Lower leg skin (tissue), 3 donors: ENCODE results near the gene GLS.

Experiments
- CTCF ChIP-seq, 3 donors: fragments of 450-650 bp; IDR thresholded peaks; one replicate each; pipeline ENCODE4 v1.5.1; 2016; ENCODE audit warnings: antibody characterized with exemption in 3 of 3, mild to moderate bottlenecking in 3 of 3, moderate library complexity in 2 of 3
- POLR2A ChIP-seq, 2 donors: fragments of 450-650 bp; IDR thresholded peaks; one replicate each; pipeline ENCODE4 v1.6.1; 2016 to 2017; ENCODE audit warnings: antibody characterized with exemption in 2 of 2, mild to moderate bottlenecking in 1 of 2, moderate library complexity in 1 of 2

- TF ChIP-seq CTCF (IDR thresholded peaks at IDR 0.05), result no peak
- TF ChIP-seq POLR2A (IDR thresholded peaks at IDR 0.05), result no peak
Measured at GRCh38 chr2:190993292-190993643, 112.6 kb downstream of the GLS start.
